A673 (cell line): ENCODE data around the gene NUDT16.
"Not testable (repeated sequence)": the region's sequence is repeated elsewhere in the genome, so short reads cannot be mapped to it uniquely, and the experiment has no call there.

Experiments used
- EZH2 ChIP-seq: fragments of 200-600 bp; sonication (generic); IDR thresholded peaks from 2 replicates; pipeline ENCODE4 v1.6.1; 2017; ENCODE audit warnings: borderline replicate concordance, low read depth, mild to moderate bottlenecking, mixed read lengths, antibody characterized with exemption, low read length; ENCODE audit not compliant: poor library complexity, severe bottlenecking
- TF ChIP-seq, protein P1 (sequence below): fragments of 300-800, 200-600 bp; sonication (generic); conservative IDR thresholded peaks from 2 replicates; pipeline ENCODE4 v1.5.1; 2017; ENCODE audit warnings: low read depth, mild to moderate bottlenecking, antibody characterized with exemption, low read length, moderate library complexity, mixed read lengths

GRCh38 chr3:131380821-131381444, 641 bp upstream of the NUDT16 start:
- TF ChIP-seq, protein P1, sequence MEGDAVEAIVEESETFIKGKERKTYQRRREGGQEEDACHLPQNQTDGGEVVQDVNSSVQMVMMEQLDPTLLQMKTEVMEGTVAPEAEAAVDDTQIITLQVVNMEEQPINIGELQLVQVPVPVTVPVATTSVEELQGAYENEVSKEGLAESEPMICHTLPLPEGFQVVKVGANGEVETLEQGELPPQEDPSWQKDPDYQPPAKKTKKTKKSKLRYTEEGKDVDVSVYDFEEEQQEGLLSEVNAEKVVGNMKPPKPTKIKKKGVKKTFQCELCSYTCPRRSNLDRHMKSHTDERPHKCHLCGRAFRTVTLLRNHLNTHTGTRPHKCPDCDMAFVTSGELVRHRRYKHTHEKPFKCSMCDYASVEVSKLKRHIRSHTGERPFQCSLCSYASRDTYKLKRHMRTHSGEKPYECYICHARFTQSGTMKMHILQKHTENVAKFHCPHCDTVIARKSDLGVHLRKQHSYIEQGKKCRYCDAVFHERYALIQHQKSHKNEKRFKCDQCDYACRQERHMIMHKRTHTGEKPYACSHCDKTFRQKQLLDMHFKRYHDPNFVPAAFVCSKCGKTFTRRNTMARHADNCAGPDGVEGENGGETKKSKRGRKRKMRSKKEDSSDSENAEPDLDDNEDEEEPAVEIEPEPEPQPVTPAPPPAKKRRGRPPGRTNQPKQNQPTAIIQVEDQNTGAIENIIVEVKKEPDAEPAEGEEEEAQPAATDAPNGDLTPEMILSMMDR, result not testable (repeated sequence)
- TF ChIP-seq EZH2, result not testable (repeated sequence)
